HEK293 (cell line): ENCODE measurements around the gene RGS5.
A peak's percentile ranks its signal among the peaks of the same experiment; 100 is the strongest.

Experiments
- CTCF ChIA-PET: fragments of 350-600 bp; formaldehyde crosslinking; extraction: SDS; loops from one replicate; lab custom pipeline; 2021; ENCODE audit warnings: antibody characterized with exemption; lab: Yijun Ruan, JAX
- POLR2A ChIA-PET: fragments of 300-600 bp; formaldehyde crosslinking; extraction: SDS; loops from one replicate; lab custom pipeline; 2020; ENCODE audit warnings: antibody characterized with exemption, inconsistent platforms; lab: Yijun Ruan, JAX
- H3K27ac ChIP-seq: fragments of 200-500 bp; sonication (Bioruptor generic); 2 replicates; pipeline ENCODE4 v1.5.1; 2014; ENCODE audit warnings: low read depth, low read length, control low read depth, inconsistent platforms; ENCODE audit errors: extremely low read depth
- H3K36me3 ChIP-seq, 2 experiments: fragments of 200-500 bp in 1 of 2; sonication (Bioruptor generic) in 1 of 2; 1 replicate in 1 of 2; 2 replicates in 1 of 2; pipeline ENCODE4 v1.5.1; 2014 to 2017; ENCODE audit warnings: inconsistent platforms in 2 of 2, low read length in 2 of 2; ENCODE audit not compliant: control insufficient read depth in 2 of 2, insufficient read depth in 1 of 2
- H3K4me1 ChIP-seq: fragments of 200-500 bp; sonication (Bioruptor generic); 2 replicates; pipeline ENCODE4 v1.5.1; 2014; ENCODE audit warnings: mild to moderate bottlenecking, low read length, inconsistent platforms; ENCODE audit not compliant: control insufficient read depth, insufficient read depth
- H3K4me3 ChIP-seq: 2 replicates; pipeline ENCODE4 v1.5.1; 2011; ENCODE audit warnings: low read depth, mild to moderate bottlenecking, control low read depth, low read length, moderate library complexity
- H3K9me3 ChIP-seq: fragments of 200-500 bp; sonication (Bioruptor generic); 2 replicates; pipeline ENCODE4 v1.5.1; 2014; ENCODE audit warnings: low read depth, low read length, inconsistent platforms; ENCODE audit not compliant: control insufficient read depth, insufficient read depth
- ATF2 ChIP-seq: fragments of 450-650 bp; formaldehyde crosslinking; IDR thresholded peaks from 2 replicates; pipeline ENCODE4 v1.5.1; 2016; ENCODE audit warnings: missing biosample characterization, missing genetic modification characterization, low read depth
- BCL6B ChIP-seq: fragments of 450-650 bp; formaldehyde crosslinking; IDR thresholded peaks from 2 replicates; pipeline ENCODE4 v1.5.1; 2017; ENCODE audit warnings: missing biosample characterization, missing genetic modification characterization
- GLI4 ChIP-seq: fragments of 450-650 bp; formaldehyde crosslinking; IDR thresholded peaks from 2 replicates; pipeline ENCODE4 v1.5.1; 2016; ENCODE audit warnings: missing biosample characterization, missing genetic modification characterization
- HOXC10 ChIP-seq: sonication (generic); formaldehyde crosslinking; IDR thresholded peaks from 2 replicates; pipeline ENCODE4 v1.8.1; 2023; ENCODE audit warnings: mild to moderate bottlenecking, missing genetic modification reagents
- INSM2 ChIP-seq: fragments of 450-650 bp; formaldehyde crosslinking; IDR thresholded peaks from 2 replicates; pipeline ENCODE4 v1.5.1; 2016; ENCODE audit warnings: missing biosample characterization, missing genetic modification characterization
- KLF7 ChIP-seq: fragments of 450-650 bp; formaldehyde crosslinking; IDR thresholded peaks from 2 replicates; pipeline ENCODE4 v1.5.1; 2016; ENCODE audit warnings: missing biosample characterization, missing genetic modification characterization, borderline replicate concordance
- OSR2 ChIP-seq: fragments of 450-650 bp; formaldehyde crosslinking; IDR thresholded peaks from 2 replicates; pipeline ENCODE4 v1.5.1; 2016; ENCODE audit warnings: missing biosample characterization, missing genetic modification characterization
- PRDM1 ChIP-seq: fragments of 450-650 bp; formaldehyde crosslinking; IDR thresholded peaks from 2 replicates; pipeline ENCODE4; 2016; ENCODE audit warnings: missing biosample characterization, missing genetic modification characterization
- PRDM2 ChIP-seq: fragments of 450-650 bp; formaldehyde crosslinking; IDR thresholded peaks from 2 replicates; pipeline ENCODE4 v1.5.1; 2016; ENCODE audit warnings: missing biosample characterization, missing genetic modification characterization, borderline replicate concordance
- ZBTB8A ChIP-seq: fragments of 450-650 bp; formaldehyde crosslinking; IDR thresholded peaks from 2 replicates; pipeline ENCODE4 v1.5.1; 2016; ENCODE audit warnings: missing biosample characterization, missing genetic modification characterization
- ZNF138 ChIP-seq: fragments of 450-650 bp; formaldehyde crosslinking; IDR thresholded peaks from 2 replicates; pipeline ENCODE4 v1.5.1; 2016; ENCODE audit warnings: missing biosample characterization, missing genetic modification characterization, borderline replicate concordance
- ZNF169 ChIP-seq: fragments of 450-650 bp; formaldehyde crosslinking; IDR thresholded peaks from 2 replicates; pipeline ENCODE4 v1.5.1; 2016; ENCODE audit warnings: missing biosample characterization, missing genetic modification characterization
- ZNF292 ChIP-seq: fragments of 450-650 bp; formaldehyde crosslinking; IDR thresholded peaks from 2 replicates; pipeline ENCODE4 v1.5.1; 2016; ENCODE audit warnings: low read depth, missing biosample characterization, missing genetic modification characterization, borderline replicate concordance
- ZNF341 ChIP-seq: fragments of 450-650 bp; formaldehyde crosslinking; IDR thresholded peaks from 2 replicates; pipeline ENCODE4; 2016; ENCODE audit warnings: low read depth, missing biosample characterization, missing genetic modification characterization
- ZNF391 ChIP-seq: fragments of 450-650 bp; formaldehyde crosslinking; IDR thresholded peaks from 2 replicates; pipeline ENCODE4 v1.5.1; 2016; ENCODE audit warnings: low read depth, missing biosample characterization, missing genetic modification characterization, borderline replicate concordance
- ZNF426 ChIP-seq: fragments of 450-650 bp; formaldehyde crosslinking; IDR thresholded peaks from 2 replicates; pipeline ENCODE4 v1.5.1; 2017; ENCODE audit warnings: missing biosample characterization, missing genetic modification characterization, mild to moderate bottlenecking, inconsistent platforms, moderate library complexity
- ZNF501 ChIP-seq: fragments of 450-650 bp; formaldehyde crosslinking; IDR thresholded peaks from 2 replicates; pipeline ENCODE4 v1.5.1; 2016; ENCODE audit warnings: missing biosample characterization, missing genetic modification characterization
- ZNF529 ChIP-seq: fragments of 450-650 bp; formaldehyde crosslinking; IDR thresholded peaks from 2 replicates; pipeline ENCODE4 v1.5.1; 2017; ENCODE audit warnings: missing genetic modification characterization, missing biosample characterization; ENCODE audit not compliant: insufficient replicate concordance
- ZNF585B ChIP-seq: fragments of 450-650 bp; formaldehyde crosslinking; IDR thresholded peaks from 2 replicates; pipeline ENCODE4 v1.5.1; 2016; ENCODE audit warnings: missing biosample characterization, missing genetic modification characterization

The RGS5 gene

GRCh38 chr1:163131981-163132380 lies 70.7 kb downstream of the RGS5 start:
- no peaks in the 10 kb centered on the region for H3K9me3 ChIP-seq
- no peaks in the 10 kb centered on the region for H3K4me1 ChIP-seq
- ChIA-PET CTCF (no interaction called here), POLR2A (no interaction called here)
- H3K4me3 ChIP-seq, result no peak overlapping the region
- no peak overlapping the region for H3K27ac ChIP-seq
- TF ChIP-seq ZNF169 (tag by site-specific recombination), result no peak
- no peak for TF ChIP-seq HOXC10
- no peak for TF ChIP-seq ZNF292 (tag by site-specific recombination)
- TF ChIP-seq ZNF585B (tag by site-specific recombination), result 0 out of 2 replicates have a peak, but pooled peaks have one; percentile 22
- no peaks in the 10 kb centered on the region for H3K36me3 ChIP-seq

GRCh38 chr1:163130225-163130856 lies 72.4 kb downstream of the RGS5 start:
- POLR2A ChIA-PET, result no interaction called here
- Histone ChIP-seq H3K4me3 (no peak overlapping the region), H3K36me3 (no peaks in the 10 kb centered on the region), H3K4me1 (no peaks in the 10 kb centered on the region), H3K27ac (no peak overlapping the region), H3K9me3 (no peaks in the 10 kb centered on the region)
- TF ChIP-seq ZBTB8A (tag by site-specific recombination) (no peak), BCL6B (tag by site-specific recombination) (no peak), PRDM1 (tag by site-specific recombination) (no peak), ZNF529 (tag by site-specific recombination) (no peak), ZNF138 (tag by site-specific recombination) (no peak), ATF2 (tag by site-specific recombination) (no peak), ZNF341 (no peak), KLF7 (tag by site-specific recombination) (no peak), ZNF426 (tag by site-specific recombination) (no peak), GLI4 (tag by site-specific recombination) (no peak), INSM2 (tag by site-specific recombination) (no peak), OSR2 (no peak), ZNF391 (tag by site-specific recombination) (no peak), ZNF501 (tag by site-specific recombination) (no peak), PRDM2 (no peak)
- CTCF ChIA-PET, result no interaction called here
